Ishikawa (cell line): ENCODE measurements around the gene CHD2.

ENCODE experiments used
- CEBPB ChIP-seq: IDR thresholded peaks from 2 replicates; pipeline ENCODE4 v1.6.1; 2012
- CREB1 ChIP-seq: IDR thresholded peaks from 2 replicates; pipeline ENCODE4 v1.6.1; 2012; ENCODE audit warnings: low read depth
- EGR1 ChIP-seq: IDR thresholded peaks from 2 replicates; pipeline ENCODE4 v1.6.1; 2012
- EP300 ChIP-seq: IDR thresholded peaks from 2 replicates; pipeline ENCODE4 v1.6.1; 2012; ENCODE audit warnings: borderline replicate concordance
- FOXM1 ChIP-seq: IDR thresholded peaks from 2 replicates; pipeline ENCODE4 v1.6.1; 2012; ENCODE audit warnings: low read depth, borderline replicate concordance
- MAX ChIP-seq: IDR thresholded peaks from 2 replicates; pipeline ENCODE4 v1.6.1; 2012
- NFIC ChIP-seq: IDR thresholded peaks from 2 replicates; pipeline ENCODE4 v1.6.1; 2012
- RAD21 ChIP-seq: IDR thresholded peaks from 2 replicates; pipeline ENCODE4 v1.6.1; 2012; ENCODE audit warnings: low read depth
- REST ChIP-seq: IDR thresholded peaks from 2 replicates; pipeline ENCODE4 v1.6.1; 2012; ENCODE audit warnings: low read depth, mild to moderate bottlenecking
- TAF1 ChIP-seq: IDR thresholded peaks from 2 replicates; pipeline ENCODE4 v1.6.1; 2012; ENCODE audit warnings: low read depth, mild to moderate bottlenecking
- TCF12 ChIP-seq: IDR thresholded peaks from 2 replicates; pipeline ENCODE4 v1.6.1; 2012; ENCODE audit warnings: low read depth
- TEAD4 ChIP-seq: IDR thresholded peaks from 2 replicates; pipeline ENCODE4 v1.6.1; 2012
- USF1 ChIP-seq: IDR thresholded peaks from 2 replicates; pipeline ENCODE4 v1.6.1; 2012
- YY1 ChIP-seq: IDR thresholded peaks from 2 replicates; pipeline ENCODE4 v1.6.1; 2012; ENCODE audit warnings: low read depth
- ZBTB7A ChIP-seq: IDR thresholded peaks from 2 replicates; pipeline ENCODE4 v1.6.1; 2012; ENCODE audit warnings: low read depth

Gene CHD2

GRCh38 chr15:92914103-92914499, 14.0 kb downstream of the CHD2 start:
- TF ChIP-seq ZBTB7A (no peak), EGR1 (no peak), TAF1 (no peak), MAX (no peak), RAD21 (no peak), EP300 (no peak), TCF12 (no peak), REST (no peak), YY1 (no peak), FOXM1 (no peak), NFIC (no peak), CREB1 (no peak)

GRCh38 chr15:92914768-92915221, 14.7 kb downstream of the CHD2 start:
- no peak for TF ChIP-seq CEBPB

- no peak for TF ChIP-seq TAF1
- no peak for TF ChIP-seq FOXM1
- TF ChIP-seq YY1 = no peak
- no peak for TF ChIP-seq EGR1
- TF ChIP-seq CREB1 = no peak
- no peak for TF ChIP-seq EP300
- TF ChIP-seq MAX = no peak
- TF ChIP-seq TCF12 = no peak
Measured at GRCh38 chr15:92915766-92916435, 15.8 kb downstream of the CHD2 start.

GRCh38 chr15:92917598-92918407, 17.7 kb downstream of the CHD2 start:
- peak; percentile 41; the same call in 1 of the 2 replicates for TF ChIP-seq EP300
- TF ChIP-seq USF1 = no peak
- TF ChIP-seq CEBPB = peak; percentile 37; the same call in 1 of the 2 replicates
- TF ChIP-seq EGR1 = peak; percentile 91
- TF ChIP-seq CREB1 = peak; percentile 26; the same call in 1 of the 2 replicates
- peak; percentile 31; the same call in 1 of the 2 replicates for TF ChIP-seq TCF12
- no peak for TF ChIP-seq REST
- TF ChIP-seq YY1 = peak; percentile 99
- TF ChIP-seq NFIC = peak; percentile 78
- peak; percentile 85 for TF ChIP-seq RAD21
- peak; percentile 45; the same call in 1 of the 2 replicates for TF ChIP-seq FOXM1
- TF ChIP-seq ZBTB7A = no peak
- TF ChIP-seq TAF1 = no peak
- TF ChIP-seq TEAD4 = peak; percentile 97
- peak; percentile 36; the same call in 1 of the 2 replicates for TF ChIP-seq MAX

GRCh38 chr15:92920595-92921161, 20.6 kb downstream of the CHD2 start:
- TF ChIP-seq EP300 = no peak
- TF ChIP-seq TEAD4 = no peak
- TF ChIP-seq USF1 = no peak
- TF ChIP-seq ZBTB7A = no peak
- no peak for TF ChIP-seq EGR1
- TF ChIP-seq TAF1 = no peak
- TF ChIP-seq YY1 = no peak
- no peak for TF ChIP-seq TCF12
- TF ChIP-seq REST = no peak
- TF ChIP-seq CREB1 = no peak
- no peak for TF ChIP-seq FOXM1
- no peak for TF ChIP-seq CEBPB
- no peak for TF ChIP-seq NFIC
- TF ChIP-seq RAD21 = no peak
- TF ChIP-seq MAX = no peak
